Vagina (tissue), 2 donors: ENCODE measurements around the gene SLC24A1. TPM values are rescaled to one million over a fixed set of nuclear protein-coding genes. Genes with fewer than 3 reads are reported as not detected.

Experiments used
- DNase-seq, 2 donors: peaks; one replicate each; pipeline ENCODE4 v3.0.0-alpha.2; 2017; ENCODE audit errors: extremely low spot score in 2 of 2
- H3K27ac ChIP-seq: fragments of 200-600 bp; sonication (generic); one replicate; pipeline ENCODE4 v1.5.1; 2019
- H3K27me3 ChIP-seq: fragments of 200-600 bp; sonication (generic); one replicate; pipeline ENCODE4 v1.5.1; 2019
- H3K36me3 ChIP-seq, 2 donors: fragments of 200-600 bp; sonication (generic); one replicate each; pipeline ENCODE4 v1.5.1; 2017 to 2019
- H3K4me1 ChIP-seq: fragments of 200-600 bp; sonication (generic); one replicate; pipeline ENCODE4 v1.5.1; 2019
- H3K4me3 ChIP-seq, 2 donors: fragments of 200-600 bp; sonication (generic); 1 replicate in 1 of 2; 2 replicates in 1 of 2; pipeline ENCODE4 v1.5.1; 2016 to 2019
- H3K9me3 ChIP-seq: fragments of 200-600 bp; sonication (generic); one replicate; pipeline ENCODE4 v1.5.1; 2019
- POLR2A ChIP-seq, 2 donors: fragments of 450-650 bp; IDR thresholded peaks; one replicate each; pipeline ENCODE4 v1.6.1; 2017; ENCODE audit warnings: antibody characterized with exemption in 2 of 2, mild to moderate bottlenecking in 2 of 2, moderate library complexity in 2 of 2
- POLR2AphosphoS5 ChIP-seq, 2 donors: sonication (generic); formaldehyde crosslinking; IDR thresholded peaks; one replicate each; pipeline ENCODE4 v1.9.0; 2017; ENCODE audit warnings: antibody characterized with exemption in 2 of 2, mild to moderate bottlenecking in 2 of 2, low read depth in 1 of 2; ENCODE audit not compliant: insufficient read depth in 1 of 2
- intact Hi-C: fragments of 100-400 bp; cut with DNase I; formaldehyde crosslinking; loops from one replicate; pipeline ENCODE4 v1.15.1; 2023
- total RNA-seq: library from RNA; depleted of rRNA; stranded (reverse); fragments of >200 nt; gene quantifications from one replicate; pipeline ENCODE4 v1.2.3, GENCODE V29; 2016
- TF ChIP-seq, protein P1 (sequence below), 3 experiments: fragments of 450-650 bp in 2 of 3; fragments of 200-600 bp in 1 of 3; sonication (generic) in 1 of 3; IDR thresholded peaks; one replicate each; pipeline ENCODE4 v1.5.1; 2017 to 2019; ENCODE audit warnings: antibody characterized with exemption in 3 of 3, mild to moderate bottlenecking in 2 of 3, moderate library complexity in 2 of 3

Gene SLC24A1
- total RNA-seq, 1 donor from 2014 or later: 7.4 TPM

DNA sequence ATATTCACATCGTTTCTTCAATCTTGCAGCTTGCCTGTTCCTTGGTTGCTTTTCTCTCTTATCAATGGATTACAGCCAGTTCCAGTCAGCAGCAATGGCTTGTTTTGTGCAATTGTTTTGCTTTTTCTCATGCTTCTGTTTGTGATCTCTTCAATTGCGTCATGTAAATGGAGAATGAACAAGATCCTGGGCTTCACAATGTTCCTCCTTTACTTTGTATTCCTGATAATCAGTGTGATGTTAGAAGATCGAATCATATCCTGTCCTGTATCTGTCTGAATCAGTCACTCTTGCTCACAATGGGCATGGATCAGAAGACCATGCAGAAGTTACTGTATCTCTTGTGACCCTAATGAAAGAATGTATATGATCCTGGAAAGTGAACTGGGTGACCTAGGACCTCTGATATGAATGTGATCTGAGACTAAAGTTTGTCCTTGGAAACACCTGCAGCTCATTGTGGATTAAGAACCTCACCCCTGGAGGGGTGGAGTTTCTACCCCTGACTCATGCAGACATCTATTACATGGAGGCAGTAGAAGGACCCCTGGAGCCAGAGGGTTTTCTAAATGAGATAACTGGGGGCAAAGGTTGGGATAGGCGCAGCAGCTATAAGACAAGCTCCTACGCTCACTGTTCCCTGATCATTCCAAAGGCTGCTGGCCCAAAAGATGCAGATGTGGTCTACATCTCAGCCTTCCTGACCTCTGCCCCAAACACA is 32.2 kb downstream of the SLC24A1 start:
- Histone ChIP-seq H3K4me1 (no peaks in the 10 kb centered on the region), H3K27ac (no peak overlapping the region), H3K9me3 (no peaks in the 10 kb centered on the region), H3K27me3 (no peaks in the 10 kb centered on the region), H3K4me3 (no peak overlapping the region), H3K36me3 (peaks cover 0 to 6% of the 10 kb centered on the region in 2 donors)
- intact Hi-C loops: no loop called here
- TF ChIP-seq POLR2AphosphoS5 (IDR thresholded peaks at IDR 0.05; ENCODE audit: insufficient read depth in 1 of 2, low read depth in 1 of 2) (no peak), POLR2A (IDR thresholded peaks at IDR 0.05) (no peak)
- TF ChIP-seq, protein P1, sequence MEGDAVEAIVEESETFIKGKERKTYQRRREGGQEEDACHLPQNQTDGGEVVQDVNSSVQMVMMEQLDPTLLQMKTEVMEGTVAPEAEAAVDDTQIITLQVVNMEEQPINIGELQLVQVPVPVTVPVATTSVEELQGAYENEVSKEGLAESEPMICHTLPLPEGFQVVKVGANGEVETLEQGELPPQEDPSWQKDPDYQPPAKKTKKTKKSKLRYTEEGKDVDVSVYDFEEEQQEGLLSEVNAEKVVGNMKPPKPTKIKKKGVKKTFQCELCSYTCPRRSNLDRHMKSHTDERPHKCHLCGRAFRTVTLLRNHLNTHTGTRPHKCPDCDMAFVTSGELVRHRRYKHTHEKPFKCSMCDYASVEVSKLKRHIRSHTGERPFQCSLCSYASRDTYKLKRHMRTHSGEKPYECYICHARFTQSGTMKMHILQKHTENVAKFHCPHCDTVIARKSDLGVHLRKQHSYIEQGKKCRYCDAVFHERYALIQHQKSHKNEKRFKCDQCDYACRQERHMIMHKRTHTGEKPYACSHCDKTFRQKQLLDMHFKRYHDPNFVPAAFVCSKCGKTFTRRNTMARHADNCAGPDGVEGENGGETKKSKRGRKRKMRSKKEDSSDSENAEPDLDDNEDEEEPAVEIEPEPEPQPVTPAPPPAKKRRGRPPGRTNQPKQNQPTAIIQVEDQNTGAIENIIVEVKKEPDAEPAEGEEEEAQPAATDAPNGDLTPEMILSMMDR (IDR thresholded peaks at IDR 0.05): no peak
- no peak for DNase-seq

DNA sequence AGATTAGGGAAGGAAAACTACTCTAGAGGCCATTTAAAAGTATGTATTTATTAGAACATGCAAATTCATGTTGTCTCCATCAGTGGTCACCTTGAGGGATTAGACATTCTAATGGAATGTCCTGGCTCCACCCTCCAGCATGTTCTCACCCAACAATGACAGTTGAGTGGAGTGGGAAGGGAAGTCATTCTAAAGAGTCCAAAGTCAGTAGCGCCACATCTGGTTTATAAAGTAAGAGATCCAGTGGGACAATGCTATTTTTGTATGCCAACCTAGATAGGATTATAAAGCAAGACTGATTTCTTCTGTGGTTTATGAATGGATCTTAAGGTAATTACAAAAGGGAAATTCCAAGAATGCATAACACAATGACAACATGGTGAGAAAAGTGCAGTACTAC is 33.3 kb downstream of the SLC24A1 start:
- TF ChIP-seq POLR2A (IDR thresholded peaks at IDR 0.05) (no peak), POLR2AphosphoS5 (IDR thresholded peaks at IDR 0.05; ENCODE audit: insufficient read depth in 1 of 2, low read depth in 1 of 2) (no peak)
- TF ChIP-seq, protein P1 (IDR thresholded peaks at IDR 0.05): no peak
- Histone ChIP-seq H3K4me1 (no peaks in the 10 kb centered on the region), H3K9me3 (no peaks in the 10 kb centered on the region), H3K27ac (no peak overlapping the region), H3K36me3 (peaks cover 0 to 6% of the 10 kb centered on the region in 2 donors), H3K27me3 (no peaks in the 10 kb centered on the region), H3K4me3 (no peak overlapping the region)
- intact Hi-C loops: no loop called here
- DNase-seq: no peak

DNA sequence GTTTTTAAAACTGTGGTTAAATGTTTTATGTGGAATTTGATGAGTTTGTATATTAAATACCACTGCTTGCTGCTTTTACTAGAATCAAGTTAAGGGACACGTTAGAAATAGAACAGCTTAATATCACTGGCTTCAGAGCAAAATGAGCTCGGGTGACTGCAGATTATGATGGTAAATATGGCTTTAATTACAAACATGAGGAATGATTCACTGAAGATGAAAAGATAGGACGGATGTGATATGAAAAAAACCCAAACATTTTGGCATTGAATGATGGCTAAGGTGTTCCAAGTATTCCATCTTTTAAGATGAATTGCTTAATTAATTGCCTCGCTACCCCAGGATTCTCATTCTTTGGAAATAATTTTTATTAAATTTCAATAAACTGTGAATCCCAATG is 33.7 kb downstream of the SLC24A1 start:
- H3K4me3 ChIP-seq: no peak overlapping the region
- no peaks in the 10 kb centered on the region for H3K9me3 ChIP-seq
- intact Hi-C loops: no loop called here
- H3K4me1 ChIP-seq: no peaks in the 10 kb centered on the region
- TF ChIP-seq, protein P1 (IDR thresholded peaks at IDR 0.05): no peak
- TF ChIP-seq POLR2AphosphoS5 (IDR thresholded peaks at IDR 0.05; ENCODE audit: insufficient read depth in 1 of 2, low read depth in 1 of 2): no peak
- TF ChIP-seq POLR2A (IDR thresholded peaks at IDR 0.05): no peak
- H3K27ac ChIP-seq: no peak overlapping the region
- H3K27me3 ChIP-seq: no peaks in the 10 kb centered on the region
- peaks cover 0 to 6% of the 10 kb centered on the region in 2 donors for H3K36me3 ChIP-seq
- DNase-seq: no peak

DNA sequence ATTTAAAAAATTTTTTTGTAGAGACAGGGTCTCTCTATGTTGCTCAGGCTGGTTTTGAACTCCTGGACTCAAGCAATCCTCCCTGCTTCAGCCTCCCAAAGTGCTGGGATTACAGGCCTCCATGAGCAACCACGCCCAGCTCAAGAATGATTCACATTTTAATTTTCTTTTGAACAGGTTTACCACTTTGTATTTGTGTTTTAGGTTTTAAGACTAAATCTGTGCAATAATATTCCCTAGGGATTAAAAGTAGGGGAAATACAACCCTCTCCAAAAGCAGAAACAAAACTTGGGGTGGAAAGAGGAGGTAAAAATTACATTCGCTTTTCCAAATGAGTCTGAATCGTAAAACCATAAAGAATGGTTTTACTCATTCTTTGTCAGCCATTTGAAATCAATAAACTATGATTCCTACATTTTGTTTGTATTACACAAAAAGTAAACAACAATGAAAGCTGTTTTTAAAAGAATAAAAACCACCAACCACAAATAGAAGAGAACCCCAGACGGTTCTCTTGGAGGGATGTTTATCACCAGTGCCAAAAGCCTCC is 37.8 kb downstream of the SLC24A1 start:
- H3K27me3 ChIP-seq: no peaks in the 10 kb centered on the region
- H3K9me3 ChIP-seq: no peaks in the 10 kb centered on the region
- TF ChIP-seq, protein P1 (IDR thresholded peaks at IDR 0.05): no peak
- TF ChIP-seq POLR2AphosphoS5 (IDR thresholded peaks at IDR 0.05; ENCODE audit: insufficient read depth in 1 of 2, low read depth in 1 of 2): no peak
- no peak overlapping the region for H3K27ac ChIP-seq
- no peak overlapping the region for H3K4me3 ChIP-seq
- no peaks in the 10 kb centered on the region for H3K4me1 ChIP-seq
- peaks cover 3 to 12% of the 10 kb centered on the region in 2 donors for H3K36me3 ChIP-seq
- DNase-seq: no peak
- intact Hi-C loops: no loop called here

DNA sequence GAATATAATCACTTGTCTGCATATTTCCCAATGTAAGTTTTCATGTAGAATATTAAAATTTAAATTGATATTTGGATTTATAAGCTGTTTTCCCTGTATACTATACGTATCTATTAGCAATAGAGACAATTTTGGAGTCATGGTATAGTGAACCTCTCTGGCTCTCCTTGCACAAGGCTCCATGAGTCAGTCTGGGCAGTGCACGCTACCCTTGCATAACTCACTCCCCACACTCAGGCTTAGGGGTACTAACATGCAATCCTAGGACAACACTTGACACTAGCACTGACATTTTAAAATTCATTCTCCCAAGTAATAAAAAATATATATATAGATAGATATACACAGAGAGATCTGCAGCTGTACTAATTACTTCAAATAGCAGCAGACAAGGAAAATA is 39.2 kb downstream of the SLC24A1 start:
- H3K4me3 ChIP-seq: no peak overlapping the region
- DNase-seq: no peak
- H3K4me1 ChIP-seq: no peaks in the 10 kb centered on the region
- H3K36me3 ChIP-seq: peaks cover 3 to 9% of the 10 kb centered on the region in 2 donors
- no peaks in the 10 kb centered on the region for H3K9me3 ChIP-seq
- no peak overlapping the region for H3K27ac ChIP-seq
- H3K27me3 ChIP-seq: no peaks in the 10 kb centered on the region
- intact Hi-C loops: no loop called here
- TF ChIP-seq, protein P1 (IDR thresholded peaks at IDR 0.05): no peak
- TF ChIP-seq POLR2A (IDR thresholded peaks at IDR 0.05) (no peak), POLR2AphosphoS5 (IDR thresholded peaks at IDR 0.05; ENCODE audit: insufficient read depth in 1 of 2, low read depth in 1 of 2) (no peak)
